Forelimb muscle (tissue), 1 donor: ENCODE measurements around the gene ENO4. TPM values are rescaled to one million over a fixed set of nuclear protein-coding genes. Genes with fewer than 3 reads are reported as not detected.

Source experiments
- DNase-seq: peaks from one replicate; pipeline ENCODE4 v3.0.0-alpha.2; 2013; ENCODE audit warnings: low read depth
- polyA plus RNA-seq: library from polyadenylated mRNA; unstranded; fragments of 120-200 nt; gene quantifications from one replicate; pipeline ENCODE4 v1.2.1, GENCODE V29; 2013; ENCODE audit not compliant: insufficient read length

Gene ENO4
- polyA plus RNA-seq, 1 donor, result 0.38 TPM

GRCh38 chr10:116831086-116831485, 18.2 kb upstream of the ENO4 start:
- no peak for DNase-seq

- no peak for DNase-seq
Measured at GRCh38 chr10:116831790-116832189, 17.5 kb upstream of the ENO4 start.

- no peak for DNase-seq
Measured at GRCh38 chr10:116833986-116834985, 15.0 kb upstream of the ENO4 start.

GRCh38 chr10:116835658-116836057, 13.6 kb upstream of the ENO4 start:
- DNase-seq, result no peak

GRCh38 chr10:116836083-116836482, 13.2 kb upstream of the ENO4 start:
- DNase-seq, result no peak

- DNase-seq, result no peak
Measured at GRCh38 chr10:116836902-116837523, 12.3 kb upstream of the ENO4 start.

GRCh38 chr10:116838143-116838725, 11.1 kb upstream of the ENO4 start:
- DNase-seq, result no peak

GRCh38 chr10:116840389-116841075, 8.8 kb upstream of the ENO4 start:
- no peak for DNase-seq

GRCh38 chr10:116845823-116846222, 3.5 kb upstream of the ENO4 start:
- no peak for DNase-seq

- DNase-seq, result no peak
Measured at GRCh38 chr10:116848032-116848943, 1.0 kb upstream of the ENO4 start.

- DNase-seq, result no peak
Measured at GRCh38 chr10:116848944-116849247, 403 bp upstream of the ENO4 start.

GRCh38 chr10:116850058-116850611, 836 bp downstream of the ENO4 start:
- DNase-seq, result no peak

GRCh38 chr10:116852246-116852645, 2.9 kb downstream of the ENO4 start:
- DNase-seq, result no peak

GRCh38 chr10:116853287-116853686, 4.0 kb downstream of the ENO4 start:
- DNase-seq, result no peak

- DNase-seq, result no peak
Measured at GRCh38 chr10:116853701-116854100, 4.4 kb downstream of the ENO4 start.

GRCh38 chr10:116857156-116857555, 7.9 kb downstream of the ENO4 start:
- DNase-seq, result no peak

GRCh38 chr10:116861796-116862195, 12.5 kb downstream of the ENO4 start:
- no peak for DNase-seq

GRCh38 chr10:116864436-116864835, 15.1 kb downstream of the ENO4 start:
- DNase-seq, result no peak

GRCh38 chr10:116866066-116866465, 16.8 kb downstream of the ENO4 start:
- DNase-seq, result no peak

- DNase-seq, result no peak
Measured at GRCh38 chr10:116866987-116867595, 17.8 kb downstream of the ENO4 start.
